Cardiac fibroblast (primary cell): Measurements from ENCODE around the gene GBP3.
A peak's percentile ranks its signal among the peaks of the same experiment; 100 is the strongest.
"Not testable (repeated sequence)": the region's sequence is repeated elsewhere in the genome, so short reads cannot be mapped to it uniquely, and the experiment has no call there.

Experiments used
- DNase-seq, 2 donors: peaks; one replicate each; pipeline versions ENCODE4 v3.0.0 to v3.0.0-alpha.2; 2010; ENCODE audit warnings: low read depth in 2 of 2
- H3K4me3 ChIP-seq, 2 donors: replicated peaks in 1 of 2; 1 replicate in 1 of 2; 2 replicates in 1 of 2; pipeline ENCODE4 v1.5.1; 2011; ENCODE audit warnings: low read depth in 2 of 2, low read length in 2 of 2, mild to moderate bottlenecking in 2 of 2, moderate library complexity in 1 of 2
- TF ChIP-seq, protein P1 (sequence below): IDR thresholded peaks from one replicate; pipeline ENCODE4 v1.5.1; 2011; ENCODE audit warnings: low read depth, mild to moderate bottlenecking, low read length, inconsistent platforms

The GBP3 gene

DNA sequence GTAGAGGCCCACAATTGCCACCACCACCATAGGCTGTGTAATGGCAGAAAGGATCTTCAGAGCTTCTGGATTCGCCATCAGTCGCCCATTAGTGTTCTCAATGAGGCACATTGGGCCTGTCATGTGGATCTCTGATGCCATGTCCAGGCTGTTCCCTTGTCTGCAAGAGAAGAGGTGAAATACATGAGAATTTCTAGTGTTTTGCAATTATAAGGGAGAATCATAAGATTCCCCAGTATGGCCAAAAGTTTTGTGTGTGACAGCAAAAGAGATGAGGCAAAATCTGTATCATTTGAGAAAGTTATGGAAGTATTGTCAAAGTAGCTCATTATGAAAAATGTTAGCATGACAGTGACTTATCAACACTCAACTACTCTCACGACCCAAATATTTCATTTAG lies 40.4 kb upstream of the GBP3 start:
- TF ChIP-seq, protein P1, sequence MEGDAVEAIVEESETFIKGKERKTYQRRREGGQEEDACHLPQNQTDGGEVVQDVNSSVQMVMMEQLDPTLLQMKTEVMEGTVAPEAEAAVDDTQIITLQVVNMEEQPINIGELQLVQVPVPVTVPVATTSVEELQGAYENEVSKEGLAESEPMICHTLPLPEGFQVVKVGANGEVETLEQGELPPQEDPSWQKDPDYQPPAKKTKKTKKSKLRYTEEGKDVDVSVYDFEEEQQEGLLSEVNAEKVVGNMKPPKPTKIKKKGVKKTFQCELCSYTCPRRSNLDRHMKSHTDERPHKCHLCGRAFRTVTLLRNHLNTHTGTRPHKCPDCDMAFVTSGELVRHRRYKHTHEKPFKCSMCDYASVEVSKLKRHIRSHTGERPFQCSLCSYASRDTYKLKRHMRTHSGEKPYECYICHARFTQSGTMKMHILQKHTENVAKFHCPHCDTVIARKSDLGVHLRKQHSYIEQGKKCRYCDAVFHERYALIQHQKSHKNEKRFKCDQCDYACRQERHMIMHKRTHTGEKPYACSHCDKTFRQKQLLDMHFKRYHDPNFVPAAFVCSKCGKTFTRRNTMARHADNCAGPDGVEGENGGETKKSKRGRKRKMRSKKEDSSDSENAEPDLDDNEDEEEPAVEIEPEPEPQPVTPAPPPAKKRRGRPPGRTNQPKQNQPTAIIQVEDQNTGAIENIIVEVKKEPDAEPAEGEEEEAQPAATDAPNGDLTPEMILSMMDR: no peak
- no peak for DNase-seq
- H3K4me3 ChIP-seq: no peak overlapping the region

DNA sequence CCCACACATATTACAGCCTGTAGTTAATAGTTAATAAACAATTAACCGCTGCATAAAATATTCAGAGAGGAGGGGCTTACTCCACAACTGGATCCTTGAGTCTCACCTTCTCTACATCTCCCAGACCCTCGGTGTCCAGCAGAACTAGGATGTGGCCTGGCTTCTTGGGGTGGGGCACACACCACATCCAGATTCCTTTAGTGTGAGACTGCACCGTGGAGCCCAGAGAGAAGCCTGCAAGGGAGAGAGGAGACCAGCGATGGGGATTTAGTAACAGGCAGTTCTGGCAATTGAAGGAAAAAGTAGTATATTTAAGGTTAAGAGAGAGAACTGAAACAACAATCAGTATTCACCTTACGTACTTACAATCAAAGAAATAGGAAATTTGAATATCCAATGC lies 37.4 kb upstream of the GBP3 start:
- DNase-seq: no peak
- no peak overlapping the region for H3K4me3 ChIP-seq
- TF ChIP-seq, protein P1: no peak

DNA sequence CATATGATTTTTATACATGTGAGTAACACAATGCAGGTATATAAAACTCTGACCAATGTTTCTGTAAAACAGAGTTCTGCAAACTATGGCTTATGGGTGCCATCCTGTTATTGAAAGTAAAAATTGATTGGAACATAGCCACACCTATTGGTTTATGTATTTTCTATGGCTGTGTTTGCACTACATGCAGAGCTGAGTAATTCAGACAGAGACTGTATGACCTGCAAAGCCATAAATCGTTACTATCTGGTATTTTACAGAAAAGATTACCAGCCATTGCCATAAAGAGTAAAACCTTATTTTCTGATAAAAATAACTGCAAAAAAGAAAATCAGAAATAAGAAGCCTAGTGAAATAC lies 29.3 kb upstream of the GBP3 start:
- TF ChIP-seq, protein P1: no peak
- H3K4me3 ChIP-seq: no peak overlapping the region
- DNase-seq: no peak

DNA sequence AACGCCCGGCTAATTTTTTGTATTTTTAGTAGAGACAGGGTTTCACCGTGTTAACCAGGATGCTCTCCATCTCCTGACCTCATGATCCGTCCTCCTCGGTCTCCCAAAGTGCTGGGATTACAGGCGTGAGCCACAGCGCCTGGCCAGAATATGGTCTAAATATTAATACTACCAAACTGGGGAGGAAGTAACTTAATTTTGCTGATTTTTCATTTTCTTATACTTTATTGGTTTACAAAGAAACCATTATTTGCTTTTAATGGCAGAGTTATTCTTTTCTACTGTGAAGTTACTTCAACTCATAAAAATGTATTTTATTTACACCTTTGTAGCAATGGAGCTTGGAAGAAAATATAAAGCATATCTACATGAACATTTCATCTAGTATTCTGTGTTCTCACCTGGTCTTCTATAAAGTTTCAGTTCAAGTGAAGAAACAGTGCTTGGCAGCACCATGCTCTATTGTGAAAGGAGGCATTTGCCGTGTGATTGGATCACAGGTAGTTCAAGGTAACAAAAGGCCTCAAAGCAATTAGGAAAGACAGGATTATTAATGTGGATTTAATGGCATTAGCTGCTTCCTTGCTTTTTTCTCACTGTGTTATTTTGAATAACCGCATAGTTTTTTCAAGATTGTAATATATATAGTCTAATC lies 28.8 kb upstream of the GBP3 start:
- DNase-seq: no peak
- H3K4me3 ChIP-seq: no peak overlapping the region
- TF ChIP-seq, protein P1: no peak

DNA sequence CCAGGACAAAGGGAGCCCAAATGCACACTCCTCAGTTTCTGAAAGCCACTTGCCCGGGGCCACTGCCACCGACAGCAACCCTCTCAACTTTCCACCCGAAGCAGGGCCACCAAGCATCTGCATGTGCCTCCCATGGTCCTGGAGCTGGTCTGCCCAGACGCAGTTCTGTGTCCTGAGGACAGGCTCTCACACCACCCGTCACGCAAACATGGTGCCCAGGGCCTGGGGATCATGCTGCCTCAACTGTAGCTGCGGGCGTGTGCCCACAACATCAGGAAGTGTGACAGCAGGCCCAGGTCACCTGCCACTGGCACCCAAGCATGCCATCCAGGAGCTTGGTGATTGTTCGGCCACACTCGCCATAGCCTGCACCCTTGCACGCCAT lies 28.0 kb upstream of the GBP3 start:
- TF ChIP-seq, protein P1: no peak
- no peak overlapping the region for H3K4me3 ChIP-seq
- no peak for DNase-seq

DNA sequence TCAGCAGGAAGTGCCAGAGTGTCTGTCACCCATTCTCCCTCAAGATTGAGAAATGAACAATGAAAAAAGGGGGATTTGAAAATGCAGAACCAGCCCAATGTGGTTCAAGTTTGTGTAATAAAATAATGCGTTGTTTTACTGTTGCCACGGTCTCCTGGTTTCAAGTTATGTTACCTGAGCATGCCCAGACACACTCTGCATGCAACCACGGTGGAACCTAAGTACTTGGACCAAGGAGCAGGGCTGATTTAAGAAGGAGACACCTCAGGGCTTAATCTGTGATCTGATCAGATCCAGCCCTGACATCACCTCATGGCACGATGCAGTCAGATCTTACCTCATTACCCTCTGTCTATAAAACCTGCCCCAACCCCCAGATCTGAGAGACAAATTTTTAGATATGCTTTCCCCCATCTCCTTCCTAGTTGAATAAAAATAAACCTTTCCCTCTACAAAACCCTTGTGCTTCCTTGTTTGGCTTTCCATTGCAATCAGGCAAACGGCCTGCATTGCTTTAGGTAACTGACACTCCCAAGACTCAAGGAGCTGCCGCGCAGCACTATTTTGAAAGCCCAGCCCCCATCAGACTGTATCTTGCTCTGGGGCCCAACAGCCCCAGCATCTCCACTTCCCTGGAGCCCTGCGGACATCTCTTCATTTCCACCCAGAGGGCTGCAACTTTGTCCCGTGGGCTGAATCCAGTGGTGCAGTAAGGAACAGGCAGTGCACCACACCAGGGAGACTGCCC lies 27.4 kb upstream of the GBP3 start:
- DNase-seq, H3K4me3 ChIP-seq: not testable (repeated sequence)

DNA sequence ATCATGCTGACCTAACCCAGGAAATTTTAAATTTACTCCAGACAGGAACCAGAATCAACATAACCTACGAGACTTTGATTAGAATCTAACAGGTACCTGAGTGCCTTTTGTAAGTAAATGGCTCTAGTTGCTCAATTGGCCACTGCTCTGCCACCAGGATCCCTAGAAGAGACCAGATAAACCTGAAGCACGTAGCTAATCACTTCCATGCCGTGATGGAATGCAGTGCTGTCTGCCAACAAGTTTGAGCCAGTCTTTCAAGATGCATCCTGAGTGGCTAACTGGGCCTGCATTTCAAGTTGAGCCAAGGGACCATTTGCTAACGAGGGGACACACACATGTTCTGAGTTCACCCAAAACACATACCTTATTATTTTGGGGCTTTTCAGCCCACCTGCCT lies 26.5 kb upstream of the GBP3 start:
- not testable (repeated sequence) for DNase-seq

DNA sequence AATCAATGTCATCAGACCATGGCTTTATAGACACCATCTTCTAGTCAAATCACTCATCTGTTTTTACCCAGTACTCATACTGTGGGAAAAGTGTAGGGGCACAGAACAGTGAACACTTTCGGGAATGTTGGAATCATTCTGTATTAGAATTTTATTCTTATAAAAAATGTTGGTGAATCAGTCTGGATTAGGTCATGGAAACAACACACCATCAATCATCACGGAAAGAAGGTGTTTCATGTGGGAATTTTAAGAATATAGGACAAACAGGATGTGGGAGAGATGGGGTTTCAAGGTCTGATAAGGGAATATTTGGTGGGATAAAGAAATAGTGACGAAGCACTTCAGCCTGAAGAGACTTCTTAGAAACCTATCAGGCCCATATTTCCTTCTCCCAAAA lies 25.1 kb upstream of the GBP3 start:
- no peak overlapping the region for H3K4me3 ChIP-seq
- TF ChIP-seq, protein P1: no peak
- peak; percentile 44 to 67 for DNase-seq

More for the DNA sequence above, 26.5 kb upstream of the GBP3 start:
- not testable (repeated sequence) for H3K4me3 ChIP-seq

DNA sequence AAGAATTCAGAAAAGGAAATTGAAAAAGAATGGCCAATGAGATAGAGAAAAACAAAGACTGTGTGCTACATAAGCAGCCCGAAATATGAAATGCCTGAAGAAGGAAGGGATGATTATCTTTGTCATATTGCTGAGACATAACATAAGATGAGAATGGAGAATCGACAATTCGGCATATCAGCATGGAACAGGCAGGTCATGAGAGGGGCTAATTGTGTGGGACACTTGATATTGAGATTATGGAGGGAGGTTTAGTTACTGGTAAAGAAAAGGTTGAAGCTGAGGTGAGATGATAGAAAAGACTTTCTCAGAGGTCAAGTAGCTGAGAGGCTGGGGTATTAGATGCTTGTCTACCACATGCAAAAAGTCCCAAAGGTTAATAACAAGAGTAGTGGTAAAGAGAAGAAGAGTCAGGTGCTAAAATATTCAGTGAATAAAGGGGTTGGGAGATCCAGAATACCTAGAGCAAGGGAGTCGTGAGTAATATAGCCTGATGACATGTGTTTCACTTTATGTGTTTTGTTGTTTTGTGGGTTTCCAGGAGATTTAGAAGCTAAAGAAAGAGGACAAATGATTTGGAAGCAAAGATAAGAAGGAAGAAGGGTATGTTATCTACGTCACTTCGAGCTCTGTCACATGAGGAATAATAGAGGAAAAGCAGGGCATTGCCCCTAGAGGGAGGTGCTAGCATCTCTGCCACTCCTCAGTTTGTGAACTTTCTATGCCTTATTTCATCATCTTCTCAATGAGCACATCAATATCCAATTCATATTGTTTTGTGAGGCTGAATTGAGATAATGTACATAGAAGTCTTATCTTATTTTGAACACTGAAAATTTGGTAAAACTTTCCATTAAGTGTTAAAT lies 23.9 kb upstream of the GBP3 start:
- not testable (repeated sequence) for H3K4me3 ChIP-seq
- DNase-seq: peak in 1 of 2 donors; percentile 9
